NCI-H1436 (cell line): ENCODE data around the gene RPS15.

Experiments used
- DNase-seq: peaks from one replicate; lab custom pipeline; 2025; lab: John Stamatoyannopoulos, UW

Gene RPS15

GRCh38 chr19:1453525-1454364 lies 15.5 kb downstream of the RPS15 start:
- DNase-seq, result no peak

- no peak for DNase-seq
Observed at GRCh38 chr19:1455002-1455335, 16.8 kb downstream of the RPS15 start.

GRCh38 chr19:1455336-1456120 lies 17.3 kb downstream of the RPS15 start:
- peak; percentile 48 for DNase-seq

- DNase-seq, result no peak
Observed at GRCh38 chr19:1456121-1456900, 18.1 kb downstream of the RPS15 start.

GRCh38 chr19:1457031-1457739 lies 19.0 kb downstream of the RPS15 start:
- DNase-seq, result no peak

GRCh38 chr19:1457892-1458291 lies 19.7 kb downstream of the RPS15 start:
- no peak for DNase-seq

- DNase-seq, result no peak
Observed at GRCh38 chr19:1459479-1459878, 21.3 kb downstream of the RPS15 start.

GRCh38 chr19:1460033-1460995 lies 22.1 kb downstream of the RPS15 start:
- no peak for DNase-seq

GRCh38 chr19:1461862-1462261 lies 23.7 kb downstream of the RPS15 start:
- DNase-seq, result no peak

GRCh38 chr19:1465191-1466016 lies 27.2 kb downstream of the RPS15 start:
- DNase-seq, result no peak

- no peak for DNase-seq
Observed at GRCh38 chr19:1466018-1466460, 27.8 kb downstream of the RPS15 start.

- no peak for DNase-seq
Observed at GRCh38 chr19:1466461-1467214, 28.4 kb downstream of the RPS15 start.

- no peak for DNase-seq
Observed at GRCh38 chr19:1467215-1467489, 29.0 kb downstream of the RPS15 start.

- no peak for DNase-seq
Observed at GRCh38 chr19:1467490-1468273, 29.5 kb downstream of the RPS15 start.

GRCh38 chr19:1468274-1468820 lies 30.2 kb downstream of the RPS15 start:
- no peak for DNase-seq

GRCh38 chr19:1468821-1469254 lies 30.6 kb downstream of the RPS15 start:
- no peak for DNase-seq

- no peak for DNase-seq
Observed at GRCh38 chr19:1469255-1470054, 31.3 kb downstream of the RPS15 start.

- DNase-seq, result no peak
Observed at GRCh38 chr19:1470055-1470304, 31.8 kb downstream of the RPS15 start.
